Psoas muscle (tissue), 8 donors: ENCODE data around the gene SMAD4. TPM values are rescaled to one million over a fixed set of nuclear protein-coding genes. Genes with fewer than 3 reads are reported as not detected.

Source experiments
- ATAC-seq, 4 donors: fragments of 200-7000 bp; cut with Tn5 transposase; one replicate each; pipeline ENCODE4 v1.9.1; 2020; ENCODE audit warnings: moderate library complexity in 3 of 4, mild to moderate bottlenecking in 2 of 4
- DNase-seq, 2 donors: peaks; one replicate each; pipeline ENCODE4 v3.0.0-alpha.2; 2020
- H3K27ac ChIP-seq: fragments of 200-600 bp; one replicate; pipeline ENCODE4 v1.8.0; 2022
- H3K27me3 ChIP-seq, 3 donors: fragments of 200-600 bp in 1 of 3; one replicate each; pipeline versions ENCODE4 v1.6.1 to v1.8.0; 2013 to 2022; ENCODE audit warnings: low read length in 2 of 3, mild to moderate bottlenecking in 2 of 3, moderate library complexity in 1 of 3; ENCODE audit not compliant: insufficient read depth in 3 of 3
- H3K36me3 ChIP-seq, 2 donors: fragments of 200-600 bp in 1 of 2; one replicate each; pipeline versions ENCODE4 v1.6.1 to v1.8.0; 2013 to 2022; ENCODE audit warnings: low read depth in 1 of 2, mild to moderate bottlenecking in 1 of 2, moderate library complexity in 1 of 2; ENCODE audit not compliant: insufficient read depth in 1 of 2
- H3K4me1 ChIP-seq: fragments of 200-600 bp; one replicate; pipeline ENCODE4 v1.8.0; 2022
- H3K4me3 ChIP-seq: fragments of 200-600 bp; one replicate; pipeline ENCODE4 v1.8.0; 2022; ENCODE audit warnings: mild to moderate bottlenecking
- H3K9me3 ChIP-seq: fragments of 200-600 bp; one replicate; pipeline ENCODE4 v1.8.0; 2022
- WGBS, 3 donors: extraction: QIAGEN DNeasy Blood & Tissue Kit; methylation state at CpG; one replicate each; pipeline versions ENCODE4 v1.1.6 to v1.1.7; 2013; 5-methylcytosine and 5-hydroxymethylcytosine counted together
- intact Hi-C, 2 donors: fragments of 100-400 bp; cut with DNase I; formaldehyde crosslinking; loops; one replicate each; pipeline versions ENCODE4 v1.11.0 to v1.14.2; 2022
- polyA plus RNA-seq, 3 donors: library from polyadenylated mRNA; stranded (reverse); fragments of 200-250 nt; gene quantifications; one replicate each; pipeline ENCODE4 v1.2.3, GENCODE V29; 2013
- total RNA-seq, 4 donors: library from RNA; stranded (reverse); fragmentation: NEBNext Ultra II Directional in 2 of 4; extraction: Animal tissue kit (Norgen Biotek cat#: 25700) in 2 of 4; gene quantifications; one replicate each; pipeline versions ENCODE4 v1.2.1 to v1.2.4, GENCODE V29; 2021 to 2023
- TF ChIP-seq, protein P1 (sequence below): fragments of 200-600 bp; IDR thresholded peaks from one replicate; pipeline ENCODE4 v1.8.0; 2022; ENCODE audit warnings: antibody characterized with exemption
- donor health status: healthy with polysubstance abuse.
- donor health status: DM: no; HTN: no; CAD: no; lungs with moderate emphysema.
- donor health status: Bipolar disorder and iron deficiency.
- donor health status: healthy.
- donor health status: DM: yes; HTN: yes; CAD: no.
- donor health status: DM: no; HTN: no; CAD: no.
- donor health status: DM: no; HTN: no; CAD: no.
- donor health status: DM: yes; HTN: yes; CAD: no.

SMAD4 gene
- total and polyA plus RNA-seq, 7 donors, result 35.6 to 128 (median 92.7) TPM

- H3K4me3 ChIP-seq, result peak overlapping the region; percentile 3
- H3K27ac ChIP-seq, result no peak overlapping the region
- no peak for ATAC-seq
- WGBS, 3 donors, result 35 to 48% (median 38%) methylated on average over 2 of the region's 2 CpGs
- H3K4me1 ChIP-seq, result peaks cover 91% of the 10 kb centered on the region
- peaks cover 0 to 7% of the 10 kb centered on the region in 2 donors for H3K36me3 ChIP-seq
- DNase-seq, result no peak
- intact Hi-C loops, result loop anchor here in 1 of 2 donors (10.0 kb wide), 2 partner anchors 148 to 162 kb away; partner anchors contain the start of gene ME2
- H3K27me3 ChIP-seq, result no peaks in the 10 kb centered on the region
- H3K9me3 ChIP-seq, result no peaks in the 10 kb centered on the region
- TF ChIP-seq, protein P1, sequence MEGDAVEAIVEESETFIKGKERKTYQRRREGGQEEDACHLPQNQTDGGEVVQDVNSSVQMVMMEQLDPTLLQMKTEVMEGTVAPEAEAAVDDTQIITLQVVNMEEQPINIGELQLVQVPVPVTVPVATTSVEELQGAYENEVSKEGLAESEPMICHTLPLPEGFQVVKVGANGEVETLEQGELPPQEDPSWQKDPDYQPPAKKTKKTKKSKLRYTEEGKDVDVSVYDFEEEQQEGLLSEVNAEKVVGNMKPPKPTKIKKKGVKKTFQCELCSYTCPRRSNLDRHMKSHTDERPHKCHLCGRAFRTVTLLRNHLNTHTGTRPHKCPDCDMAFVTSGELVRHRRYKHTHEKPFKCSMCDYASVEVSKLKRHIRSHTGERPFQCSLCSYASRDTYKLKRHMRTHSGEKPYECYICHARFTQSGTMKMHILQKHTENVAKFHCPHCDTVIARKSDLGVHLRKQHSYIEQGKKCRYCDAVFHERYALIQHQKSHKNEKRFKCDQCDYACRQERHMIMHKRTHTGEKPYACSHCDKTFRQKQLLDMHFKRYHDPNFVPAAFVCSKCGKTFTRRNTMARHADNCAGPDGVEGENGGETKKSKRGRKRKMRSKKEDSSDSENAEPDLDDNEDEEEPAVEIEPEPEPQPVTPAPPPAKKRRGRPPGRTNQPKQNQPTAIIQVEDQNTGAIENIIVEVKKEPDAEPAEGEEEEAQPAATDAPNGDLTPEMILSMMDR, result no peak
Measured at GRCh38 chr18:51037230-51037629, 7.2 kb downstream of the SMAD4 start.

GRCh38 chr18:51038110-51038509 is 8.1 kb downstream of the SMAD4 start:
- peaks cover 86% of the 10 kb centered on the region for H3K4me1 ChIP-seq
- 30 to 54% (median 45%) methylated on average over 6 of the region's 6 CpGs for WGBS, 3 donors
- ATAC-seq (peak in 3 of 4 donors; percentile 38 to 57 (median 53)), DNase-seq (peak in 1 of 2 donors; percentile 19)
- H3K27me3 ChIP-seq, result no peaks in the 10 kb centered on the region
- H3K4me3 ChIP-seq, result peak overlapping the region; percentile 3
- TF ChIP-seq, protein P1, result no peak
- H3K36me3 ChIP-seq, result peaks cover 0 to 7% of the 10 kb centered on the region in 2 donors
- H3K9me3 ChIP-seq, result no peaks in the 10 kb centered on the region
- intact Hi-C loops, result loop anchor here in 1 of 2 donors (10.0 kb wide), 2 partner anchors 147 to 163 kb away; partner anchors contain the start of gene ME2
- no peak overlapping the region for H3K27ac ChIP-seq

DNA sequence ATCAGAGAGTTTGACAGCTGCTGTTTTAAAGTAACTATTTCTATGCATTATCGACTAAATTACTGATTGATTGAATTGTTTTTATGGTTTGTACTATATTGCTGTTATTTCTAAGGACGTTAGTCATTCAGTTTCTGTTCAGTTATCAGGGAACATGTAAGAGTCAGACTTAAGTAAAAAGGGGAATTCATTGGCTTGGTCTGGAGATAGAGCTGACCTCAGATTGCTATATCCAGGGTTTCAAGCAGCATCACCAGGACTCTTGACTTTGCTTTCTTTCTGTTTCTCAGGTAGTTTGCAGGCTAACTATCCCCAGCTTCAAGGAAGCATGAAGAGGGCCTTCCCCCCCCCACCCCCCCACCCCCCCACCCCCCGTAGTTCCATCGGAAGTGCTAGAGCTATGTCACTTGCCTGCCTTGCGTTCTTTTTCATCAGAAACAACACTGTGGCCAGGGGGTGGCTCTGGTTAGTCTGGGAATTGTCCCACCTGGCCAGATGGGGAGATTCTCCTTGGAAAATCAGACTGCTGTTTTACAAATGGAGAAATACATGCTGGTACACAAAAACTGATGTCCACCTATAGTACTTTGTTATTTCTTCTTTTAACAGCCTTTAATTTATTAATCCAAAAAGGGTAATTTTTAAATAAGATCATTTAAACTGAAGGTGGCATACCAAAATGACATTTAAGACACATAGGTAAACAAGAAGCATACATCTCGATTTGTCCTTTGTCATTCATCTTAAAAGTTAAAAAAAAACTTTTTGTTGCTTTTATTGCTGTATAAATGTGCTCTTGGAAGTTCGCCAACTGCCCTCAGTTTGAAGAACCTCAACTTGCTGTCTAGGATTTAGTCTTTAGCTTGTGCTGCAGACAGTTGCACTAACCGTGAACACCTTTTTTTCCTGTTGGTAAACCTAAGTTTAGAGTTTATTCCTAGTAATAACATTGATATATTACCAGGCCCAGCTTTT is 9.4 kb downstream of the SMAD4 start:
- peaks cover 82% of the 10 kb centered on the region for H3K4me1 ChIP-seq
- H3K9me3 ChIP-seq, result no peaks in the 10 kb centered on the region
- intact Hi-C loops, result loop anchor here in 1 of 2 donors (10.0 kb wide), 2 partner anchors 145 to 165 kb away; partner anchors contain the start of gene ME2
- ATAC-seq, result peak in 1 of 4 donors; percentile 32
- H3K27ac ChIP-seq, result peak overlapping the region; percentile 7
- TF ChIP-seq, protein P1, result no peak
- no peak overlapping the region for H3K4me3 ChIP-seq
- no peaks in the 10 kb centered on the region for H3K36me3 ChIP-seq
- no peaks in the 10 kb centered on the region for H3K27me3 ChIP-seq
- DNase-seq, result no peak
- 41 to 56% (median 44%) methylated on average over 8 of the region's 8 CpGs for WGBS, 3 donors

GRCh38 chr18:51041677-51042352 is 11.8 kb downstream of the SMAD4 start:
- H3K4me1 ChIP-seq, result peaks cover 79% of the 10 kb centered on the region

More at GRCh38 chr18:51041677-51042352, 11.8 kb downstream of the SMAD4 start:
- ATAC-seq (no peak), DNase-seq (no peak)
- H3K27ac ChIP-seq, result no peak overlapping the region
- TF ChIP-seq, protein P1, result no peak
- no peaks in the 10 kb centered on the region for H3K27me3 ChIP-seq
- intact Hi-C loops, result no loop called here
- 94 to 97% (median 95%) methylated on average over 3 of the region's 3 CpGs for WGBS, 3 donors
- H3K9me3 ChIP-seq, result no peaks in the 10 kb centered on the region
- no peaks in the 10 kb centered on the region for H3K36me3 ChIP-seq
- no peak overlapping the region for H3K4me3 ChIP-seq
